Measurements from ENCODE around the gene GRHL3. TPM values are rescaled to one million over a fixed set of nuclear protein-coding genes. Genes with fewer than 3 reads are reported as not detected.

Gene GRHL3
- total and polyA plus RNA-seq, 10 of the 15 experiments (the other 5 are each of a cell fraction or from before 2014, with no cell fraction given) = 0.07 to 0.87 (median 0.34) TPM

- ChIA-PET CTCF (interaction anchor here (1.0 to 1.2 kb wide), 2 partner anchors 39 to 152 kb away, joined by 4 to 6 read pairs; no protein-coding TSS in a partner anchor), RAD21 (ENCODE audit: unreplicated experiment) (interaction anchor here (1.4 to 1.6 kb wide), 2 partner anchors 11 to 152 kb away, joined by 3 to 5 read pairs; no protein-coding TSS in a partner anchor), POLR2A (interaction anchor here (0.9 kb wide), 1 partner anchor 144 kb away, joined by 3 read pairs; no protein-coding TSS in a partner anchor), SMC1A (ENCODE audit: uncharacterized antibody, unreplicated experiment) (interaction anchor here (0.6 to 2.5 kb wide), 4 partner anchors 32 to 343 kb away, joined by 3 to 9 read pairs (median 4); partner anchors contain the start of gene GRHL3)
- Histone ChIP-seq H3K27ac (ENCODE audit: control insufficient read depth, insufficient read depth) (no peak overlapping the region), H4K20me1 (ENCODE audit: control insufficient read depth, insufficient read depth) (no peaks in the 10 kb centered on the region), H3K4me2 (ENCODE audit: control insufficient read depth, insufficient read depth) (peak overlapping the region; percentile 15), H3K9me3 (replicated peaks; ENCODE audit: control insufficient read depth, insufficient read depth, low read length) (no peaks in the 10 kb centered on the region), H3K4me1 (ENCODE audit: control insufficient read depth, insufficient read depth, low read length) (peaks cover 18% of the 10 kb centered on the region), H3K27me3 (replicated peaks in 1 of 2; ENCODE audit: control insufficient read depth in 2 of 2, insufficient read depth in 2 of 2, low read length in 1 of 2) (no peaks in the 10 kb centered on the region; a peak in 2 of 4 replicates), H3K36me3 (ENCODE audit: control insufficient read depth in 2 of 2, insufficient read depth in 2 of 2, low read length in 1 of 2) (no peaks in the 10 kb centered on the region), H3K9ac (ENCODE audit: control insufficient read depth, insufficient read depth, low read length) (no peak overlapping the region), H3K79me2 (ENCODE audit: control insufficient read depth, insufficient read depth, low read length) (no peaks in the 10 kb centered on the region), H2AFZ (ENCODE audit: control insufficient read depth, low read depth, low read length) (no peak overlapping the region; the same call in 1 of the 2 replicates), H3K4me3 (no peak overlapping the region)
- in situ Hi-C loops (cut with MboI) = no loop called here
- FAIRE-seq (peak; percentile 86), DNase-seq (ENCODE audit: low read depth, low spot score) (peak; percentile 17), ATAC-seq (peak; percentile 80)
- intact Hi-C loops (cut with micrococcal nuclease; ENCODE audit: unreplicated experiment) = no loop called here
- BruUV-seq (replicated peaks) = no TSS peak
- TF ChIP-seq YY1 (IDR thresholded peaks at IDR 0.05; ENCODE audit: low read depth, low read length) (no peak), IKZF2 (IDR thresholded peaks at IDR 0.05) (peak; percentile 39 to 51; a peak in 3 of 4 replicates), MTA3 (IDR thresholded peaks at IDR 0.05; ENCODE audit: borderline replicate concordance, low read length) (peak; percentile 47; the same call in 1 of the 2 replicates), JUND (IDR thresholded peaks at IDR 0.05; ENCODE audit: low read depth, low read length) (peak; percentile 24; the same call in 1 of the 2 replicates), EED (IDR thresholded peaks at IDR 0.05; ENCODE audit: low read depth) (peak; percentile 77), FOXM1 (IDR thresholded peaks at IDR 0.05; ENCODE audit: low read depth, low read length) (peak; percentile 47; the same call in 1 of the 2 replicates), IRF4 (IDR thresholded peaks at IDR 0.05; ENCODE audit: low read depth, low read length) (peak; percentile 71; the same call in 1 of the 2 replicates), JUNB (IDR thresholded peaks at IDR 0.05) (peak; percentile 67), RUNX3 (IDR thresholded peaks at IDR 0.05; ENCODE audit: low read length) (peak; percentile 52), MEF2B (IDR thresholded peaks at IDR 0.05; ENCODE audit: partially characterized antibody, poor library complexity, severe bottlenecking) (no peak), RELB (IDR thresholded peaks at IDR 0.05; ENCODE audit: low read depth) (peak; percentile 22; the same call in 1 of the 2 replicates), ZNF384 (IDR thresholded peaks at IDR 0.05; ENCODE audit: borderline replicate concordance, low read depth, low read length) (peak; percentile 53; the same call in 1 of the 2 replicates), IKZF1 (conservative IDR thresholded peaks at IDR 0.05) (peak; percentile 63)
- TF ChIP-seq, protein P1, sequence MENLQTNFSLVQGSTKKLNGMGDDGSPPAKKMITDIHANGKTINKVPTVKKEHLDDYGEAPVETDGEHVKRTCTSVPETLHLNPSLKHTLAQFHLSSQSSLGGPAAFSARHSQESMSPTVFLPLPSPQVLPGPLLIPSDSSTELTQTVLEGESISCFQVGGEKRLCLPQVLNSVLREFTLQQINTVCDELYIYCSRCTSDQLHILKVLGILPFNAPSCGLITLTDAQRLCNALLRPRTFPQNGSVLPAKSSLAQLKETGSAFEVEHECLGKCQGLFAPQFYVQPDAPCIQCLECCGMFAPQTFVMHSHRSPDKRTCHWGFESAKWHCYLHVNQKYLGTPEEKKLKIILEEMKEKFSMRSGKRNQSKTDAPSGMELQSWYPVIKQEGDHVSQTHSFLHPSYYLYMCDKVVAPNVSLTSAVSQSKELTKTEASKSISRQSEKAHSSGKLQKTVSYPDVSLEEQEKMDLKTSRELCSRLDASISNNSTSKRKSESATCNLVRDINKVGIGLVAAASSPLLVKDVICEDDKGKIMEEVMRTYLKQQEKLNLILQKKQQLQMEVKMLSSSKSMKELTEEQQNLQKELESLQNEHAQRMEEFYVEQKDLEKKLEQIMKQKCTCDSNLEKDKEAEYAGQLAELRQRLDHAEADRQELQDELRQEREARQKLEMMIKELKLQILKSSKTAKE (IDR thresholded peaks at IDR 0.05; ENCODE audit: low read depth, poor library complexity, severe bottlenecking) = no peak
- WGBS (ENCODE audit: insufficient coverage, insufficient replicate concordance, low lambda C conversion rate, missing lambda C conversion rate) = 8% methylated on average over 4 of the region's 4 CpGs
These were observed 32.1 kb downstream of the GRHL3 start for GRCh38 chr1:24351247-24351646.
